GM21529 (cell line): ENCODE results near the gene CCR1.
"Not testable (repeated sequence)": the region's sequence is repeated elsewhere in the genome, so short reads cannot be mapped to it uniquely, and the experiment has no call there.

Experiments used
- ATAC-seq: cut with Tn5 transposase; IDR thresholded peaks from one replicate; pipeline ENCODE4 v1.9.1; 2021; ENCODE audit not compliant: unreplicated experiment

Gene CCR1

GRCh38 chr3:46183330-46183729 is 24.8 kb downstream of the CCR1 start:
- ATAC-seq = no peak

GRCh38 chr3:46168583-46169345 is 39.3 kb downstream of the CCR1 start:
- no peak for ATAC-seq

GRCh38 chr3:46163556-46164041 is 44.5 kb downstream of the CCR1 start:
- no peak for ATAC-seq

DNA sequence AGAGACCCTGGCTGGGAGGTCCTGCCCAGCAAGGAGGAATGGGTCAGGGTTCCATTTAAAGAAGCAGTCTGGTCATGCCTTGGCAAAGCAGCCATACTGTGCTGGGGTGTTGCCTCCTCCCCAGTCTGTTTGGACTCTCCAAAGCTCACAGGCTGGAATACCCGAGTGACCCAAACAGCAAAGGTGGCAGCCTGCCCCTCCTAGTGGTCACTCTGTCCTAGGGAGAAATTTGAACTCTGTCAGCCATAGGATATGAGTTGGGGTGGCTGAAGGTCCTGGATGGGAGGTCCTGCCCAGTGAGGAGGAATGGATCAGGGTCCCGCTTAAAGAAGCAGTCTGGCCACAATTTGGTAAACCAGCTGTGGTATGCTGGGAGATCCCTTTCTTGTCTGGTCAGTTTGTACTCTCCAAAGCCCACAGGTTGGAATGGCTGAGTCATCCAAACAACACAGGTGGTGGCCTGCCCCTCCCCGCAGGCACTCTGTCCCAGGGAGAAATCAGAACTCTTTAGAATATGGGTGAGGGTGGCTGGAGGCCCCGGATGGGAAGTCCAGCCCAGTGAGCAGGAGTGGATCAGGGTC is 45.0 kb downstream of the CCR1 start:
- no peak for ATAC-seq

DNA sequence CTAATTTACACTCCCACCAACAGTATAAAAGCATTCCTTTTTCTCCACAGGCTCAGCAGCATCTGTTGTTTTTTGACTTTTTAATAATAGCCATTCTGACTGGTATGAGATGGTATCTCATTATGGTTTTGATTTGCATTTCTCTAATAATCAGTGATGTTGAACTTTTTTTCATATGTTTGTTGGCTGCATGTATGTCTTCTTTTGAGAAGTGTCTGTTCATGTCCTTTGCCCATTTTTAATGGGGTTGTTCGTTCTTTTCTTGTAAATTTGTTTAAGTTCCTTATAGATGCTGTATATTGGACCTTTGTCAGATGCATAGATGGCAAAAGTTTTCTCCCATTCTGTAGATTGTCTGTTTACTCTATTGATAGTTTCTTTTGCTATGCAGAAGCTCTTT is 50.4 kb downstream of the CCR1 start:
- ATAC-seq = not testable (repeated sequence)

- no peak for ATAC-seq
Observed at GRCh38 chr3:46154311-46154710, 53.8 kb downstream of the CCR1 start.
